Keratinocyte (primary cell): Measurements from ENCODE around the gene SRGN. TPM values are rescaled to one million over a fixed set of nuclear protein-coding genes. Genes with fewer than 3 reads are reported as not detected.

Source experiments
- DNase-seq: peaks from one replicate; pipeline ENCODE4 v3.0.0-alpha.2; 2011; ENCODE audit warnings: low read depth, missing footprints, low spot score
- FAIRE-seq: peaks from 2 replicates; lab custom pipeline; 2011; peaks lifted over from hg19 to GRCh38; lab: Jason Lieb, UNC
- H2AFZ ChIP-seq: 2 replicates; pipeline ENCODE4 v1.6.0; 2012; ENCODE audit warnings: low read length, control low read depth, inconsistent platforms; ENCODE audit not compliant: control insufficient read depth
- H3K27ac ChIP-seq: 2 replicates; pipeline ENCODE4 v1.5.1; 2011; ENCODE audit warnings: low read length; ENCODE audit not compliant: control insufficient read depth, insufficient read depth
- H3K27me3 ChIP-seq: 3 replicates; pipeline ENCODE4 v1.6.0; 2011; ENCODE audit warnings: low read length; ENCODE audit not compliant: control insufficient read depth, insufficient read depth; ENCODE audit errors: extremely low read depth
- H3K36me3 ChIP-seq, 2 experiments: 2 replicates in 1 of 2; 3 replicates in 1 of 2; pipeline ENCODE4 v1.5.1; 2011; ENCODE audit warnings: low read length in 2 of 2, mild to moderate bottlenecking in 1 of 2; ENCODE audit not compliant: control insufficient read depth in 2 of 2, insufficient read depth in 2 of 2; ENCODE audit errors: extremely low read depth in 1 of 2
- H3K4me1 ChIP-seq: 3 replicates; pipeline ENCODE4 v1.5.1; 2011; ENCODE audit warnings: low read length; ENCODE audit not compliant: control insufficient read depth, insufficient read depth; ENCODE audit errors: extremely low read depth
- H3K4me2 ChIP-seq: 3 replicates; pipeline ENCODE4 v1.6.0; 2011; ENCODE audit warnings: low read depth, low read length; ENCODE audit not compliant: control insufficient read depth, insufficient read depth; ENCODE audit errors: extremely low read depth
- H3K4me3 ChIP-seq, 3 experiments: fragments of 200-600 bp in 1 of 3; sonication (generic) in 1 of 3; 2 replicates in 2 of 3; 3 replicates in 1 of 3; pipeline ENCODE4 v1.5.1; 2011 to 2016; ENCODE audit warnings: low read length in 3 of 3, mild to moderate bottlenecking in 3 of 3, control low read depth in 2 of 3, inconsistent platforms in 1 of 3, low read depth in 1 of 3, mixed read lengths in 1 of 3, mixed run types in 1 of 3, moderate library complexity in 1 of 3; ENCODE audit not compliant: control insufficient read depth in 2 of 3, insufficient read depth in 2 of 3; ENCODE audit errors: extremely low read depth in 1 of 3
- H3K79me2 ChIP-seq: 2 replicates; pipeline ENCODE4 v1.6.0; 2012; ENCODE audit warnings: low read length; ENCODE audit not compliant: control insufficient read depth, insufficient read depth
- H3K9ac ChIP-seq: 3 replicates; pipeline ENCODE4 v1.6.0; 2011; ENCODE audit warnings: low read length; ENCODE audit not compliant: control insufficient read depth, insufficient read depth; ENCODE audit errors: extremely low read depth
- H3K9me1 ChIP-seq: 3 replicates; pipeline ENCODE4 v1.6.0; 2011; ENCODE audit warnings: low read length; ENCODE audit not compliant: control insufficient read depth, insufficient read depth; ENCODE audit errors: extremely low read depth
- H3K9me3 ChIP-seq: 2 replicates; pipeline ENCODE4 v1.5.1; 2012; ENCODE audit warnings: low read depth, low read length; ENCODE audit not compliant: control insufficient read depth
- H4K20me1 ChIP-seq: 3 replicates; pipeline ENCODE4 v1.6.0; 2011; ENCODE audit warnings: low read length; ENCODE audit not compliant: control insufficient read depth, insufficient read depth; ENCODE audit errors: extremely low read depth
- EZH2 ChIP-seq: IDR thresholded peaks from one replicate; pipeline ENCODE4 v1.6.1; 2012; ENCODE audit warnings: inconsistent platforms, mild to moderate bottlenecking, low read length, moderate library complexity
- dilution Hi-C: fragments of 300-500 bp; cut with MboI; formaldehyde crosslinking; loops from one replicate; pipeline ENCODE4 v1.7.0; 2020; ENCODE audit warnings: low sequenced_read_pairs; ENCODE audit not compliant: extremely low pct_ligation_motif_present
- polyA plus RNA-seq, 5 experiments: library from polyadenylated mRNA; depleted of rRNA in 3 of 5; stranded (reverse) in 3 of 5; stranded (forward) in 1 of 5; unstranded in 1 of 5; fragments of >200 nt; gene quantifications; 1 replicate in 1 of 5; 2 replicates in 3 of 5; 3 replicates in 1 of 5; pipeline versions ENCODE4 v1.2.1 to v1.2.3, GENCODE V29; 2011 to 2012; ENCODE audit warnings: missing spikeins in 2 of 5, low read depth in 1 of 5, low replicate concordance in 1 of 5
- TF ChIP-seq, protein P1 (sequence below), 3 experiments: IDR thresholded peaks in 1 of 3; conservative IDR thresholded peaks in 1 of 3; optimal IDR thresholded peaks in 1 of 3; 2 replicates in 2 of 3; 3 replicates in 1 of 3; pipeline versions ENCODE3 to v1.5.1; 2011; ENCODE audit warnings: low read length in 3 of 3, mild to moderate bottlenecking in 3 of 3, moderate library complexity in 2 of 3, control low read depth in 1 of 3, inconsistent platforms in 1 of 3; ENCODE audit not compliant: insufficient read depth in 2 of 3; ENCODE audit errors: extremely low read depth in 1 of 3

The SRGN gene
- polyA plus RNA-seq, 1 donor (not counting 4 experiments of a cell fraction or from before 2014, with no cell fraction given), result 2.1 TPM

DNA sequence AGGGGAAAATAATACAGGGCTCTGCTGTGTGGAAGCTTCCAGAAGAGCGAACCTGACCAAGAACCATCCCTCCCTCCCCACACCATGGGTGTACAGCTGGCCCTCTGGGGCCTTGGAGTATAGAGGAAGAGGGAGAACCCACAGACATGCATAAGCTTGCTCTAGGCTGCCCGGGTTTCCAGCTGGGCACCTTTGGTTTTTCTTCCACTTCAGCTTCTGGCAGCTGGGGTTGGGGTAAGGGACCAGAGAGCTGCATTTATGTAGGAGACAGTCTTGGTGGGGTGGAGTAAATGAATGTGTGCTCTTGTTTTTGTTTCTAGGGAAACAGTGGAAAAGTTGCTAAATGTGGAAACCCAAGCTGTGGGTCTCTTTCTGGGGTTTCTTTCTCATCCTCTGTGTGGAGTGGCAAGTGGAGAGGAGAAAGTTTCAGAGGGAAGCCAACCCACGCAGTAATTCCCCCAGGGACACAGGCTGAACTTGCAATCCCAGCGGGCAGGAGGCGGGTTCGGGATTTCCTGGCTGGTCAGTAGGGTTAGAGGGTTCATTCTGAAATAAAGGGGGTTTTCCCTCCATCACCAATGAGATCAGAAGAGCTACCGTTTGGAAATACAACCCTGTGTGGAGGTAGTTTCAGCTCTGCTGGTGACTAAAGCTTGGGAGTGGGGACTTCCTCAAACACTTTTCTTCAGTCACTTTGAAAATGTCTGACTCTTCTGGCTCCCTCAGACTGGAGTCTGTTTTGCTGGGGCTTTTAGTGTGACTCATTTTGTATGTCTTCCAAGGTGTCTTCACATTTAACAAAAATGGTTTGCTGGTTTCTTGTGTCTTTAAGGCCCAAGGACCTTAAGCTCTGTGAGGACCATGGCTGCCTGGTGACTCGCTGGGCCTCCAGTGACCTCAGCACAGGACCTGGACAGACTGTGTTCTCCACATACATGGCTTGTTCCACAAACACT is 22.2 kb upstream of the SRGN start:
- Histone ChIP-seq H3K4me2 (peak overlapping the region; percentile 61), H3K36me3 (no peaks in the 10 kb centered on the region), H3K4me1 (peaks cover 21% of the 10 kb centered on the region), H3K27ac (no peak overlapping the region), H3K79me2 (no peaks in the 10 kb centered on the region), H3K9me3 (no peaks in the 10 kb centered on the region), H4K20me1 (no peaks in the 10 kb centered on the region), H3K9me1 (no peaks in the 10 kb centered on the region), H3K9ac (no peak overlapping the region), H3K4me3 (no peak overlapping the region), H3K27me3 (peaks cover 9% of the 10 kb centered on the region), H2AFZ (peak overlapping the region; percentile 5)
- TF ChIP-seq EZH2, result no peak
- TF ChIP-seq, protein P1, sequence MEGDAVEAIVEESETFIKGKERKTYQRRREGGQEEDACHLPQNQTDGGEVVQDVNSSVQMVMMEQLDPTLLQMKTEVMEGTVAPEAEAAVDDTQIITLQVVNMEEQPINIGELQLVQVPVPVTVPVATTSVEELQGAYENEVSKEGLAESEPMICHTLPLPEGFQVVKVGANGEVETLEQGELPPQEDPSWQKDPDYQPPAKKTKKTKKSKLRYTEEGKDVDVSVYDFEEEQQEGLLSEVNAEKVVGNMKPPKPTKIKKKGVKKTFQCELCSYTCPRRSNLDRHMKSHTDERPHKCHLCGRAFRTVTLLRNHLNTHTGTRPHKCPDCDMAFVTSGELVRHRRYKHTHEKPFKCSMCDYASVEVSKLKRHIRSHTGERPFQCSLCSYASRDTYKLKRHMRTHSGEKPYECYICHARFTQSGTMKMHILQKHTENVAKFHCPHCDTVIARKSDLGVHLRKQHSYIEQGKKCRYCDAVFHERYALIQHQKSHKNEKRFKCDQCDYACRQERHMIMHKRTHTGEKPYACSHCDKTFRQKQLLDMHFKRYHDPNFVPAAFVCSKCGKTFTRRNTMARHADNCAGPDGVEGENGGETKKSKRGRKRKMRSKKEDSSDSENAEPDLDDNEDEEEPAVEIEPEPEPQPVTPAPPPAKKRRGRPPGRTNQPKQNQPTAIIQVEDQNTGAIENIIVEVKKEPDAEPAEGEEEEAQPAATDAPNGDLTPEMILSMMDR (optimal IDR thresholded peaks at IDR 0.05 in 1 of 3, IDR thresholded peaks at IDR 0.05 in 1 of 3, conservative IDR thresholded peaks at IDR 0.05 in 1 of 3; ENCODE audit: extremely low read depth in 1 of 3, insufficient read depth in 2 of 3, low read length in 3 of 3), result no peak
- no peak for DNase-seq
- FAIRE-seq, result no peak
- dilution Hi-C loops, result loop anchor here (5.0 kb wide), 1 partner anchor 37 kb away; no protein-coding TSS in a partner anchor

DNA sequence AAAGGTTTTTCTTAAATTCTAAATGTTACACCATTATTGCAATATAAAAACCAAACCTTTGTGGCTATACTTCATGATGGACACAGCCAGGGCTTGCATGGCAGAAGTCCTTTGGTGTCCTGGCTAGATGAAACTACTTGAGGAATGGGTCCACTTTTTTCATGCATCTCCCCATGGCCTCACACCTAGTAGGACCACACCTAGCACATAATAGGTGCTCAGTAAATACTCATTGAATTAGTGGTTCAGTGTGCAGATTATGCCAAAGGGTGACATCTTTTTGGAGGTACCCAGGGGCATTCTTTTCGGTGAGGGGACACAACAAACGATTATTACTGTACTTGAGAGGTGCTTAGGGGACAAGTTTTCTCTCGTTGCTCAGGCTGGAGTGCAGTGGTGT is 20.7 kb upstream of the SRGN start:
- FAIRE-seq (no peak), DNase-seq (no peak)
- Histone ChIP-seq H3K9me1 (no peaks in the 10 kb centered on the region), H3K4me1 (peaks cover 14% of the 10 kb centered on the region), H3K79me2 (no peaks in the 10 kb centered on the region), H3K27ac (no peak overlapping the region), H3K4me3 (no peak overlapping the region), H4K20me1 (no peaks in the 10 kb centered on the region), H3K27me3 (peaks cover 4% of the 10 kb centered on the region), H3K36me3 (no peaks in the 10 kb centered on the region), H2AFZ (no peak overlapping the region), H3K4me2 (no peak overlapping the region), H3K9me3 (no peaks in the 10 kb centered on the region), H3K9ac (no peak overlapping the region)
- dilution Hi-C loops, result loop anchor here (5.0 kb wide), 1 partner anchor 35 kb away; no protein-coding TSS in a partner anchor
- TF ChIP-seq EZH2, result no peak
- TF ChIP-seq, protein P1 (optimal IDR thresholded peaks at IDR 0.05 in 1 of 3, IDR thresholded peaks at IDR 0.05 in 1 of 3, conservative IDR thresholded peaks at IDR 0.05 in 1 of 3; ENCODE audit: extremely low read depth in 1 of 3, insufficient read depth in 2 of 3, low read length in 3 of 3), result no peak
